ENCODE results near the gene MDFI.

The MDFI gene

DNA sequence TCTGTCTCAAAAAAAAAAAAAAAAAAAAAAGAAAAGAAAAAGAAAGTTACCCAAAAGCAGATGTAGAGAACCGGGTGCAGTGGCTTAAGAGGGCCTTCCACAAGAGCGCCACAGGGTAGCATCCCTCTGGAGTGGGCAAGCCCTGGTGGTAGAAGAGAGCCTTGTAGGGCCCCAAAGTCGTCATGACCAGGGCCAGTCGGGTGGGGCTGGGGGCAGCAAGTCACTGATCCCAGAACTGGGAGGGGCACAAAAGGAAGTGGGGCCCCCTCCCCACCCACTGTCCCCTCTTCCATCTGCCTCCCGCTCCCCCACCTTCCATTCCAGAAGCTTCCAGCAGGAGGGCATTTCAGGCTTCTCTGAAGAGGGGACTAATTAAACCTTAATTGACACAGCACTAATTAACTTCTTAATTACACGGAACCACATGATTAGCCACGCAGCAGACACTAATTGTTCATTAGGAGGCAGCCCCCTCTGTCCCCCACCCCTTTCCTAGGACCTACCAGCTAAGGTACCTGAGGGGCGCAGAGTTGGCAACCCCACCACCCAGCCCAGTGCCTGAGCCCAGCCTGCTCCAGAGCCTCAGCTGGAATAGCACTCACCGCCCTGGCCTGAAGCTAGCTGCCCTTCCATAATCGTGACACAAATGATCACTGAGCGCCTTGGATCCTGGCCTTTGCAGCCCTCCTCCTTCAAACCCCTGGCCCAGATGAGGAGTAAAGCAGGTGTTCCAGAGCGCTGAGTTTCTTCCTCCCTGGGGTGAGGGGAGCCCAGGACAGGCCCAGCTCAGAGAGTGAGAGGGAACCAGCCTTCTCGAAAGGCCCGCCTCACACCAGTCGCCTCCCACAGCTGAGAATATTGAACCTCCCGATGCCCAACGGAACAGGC lies 34.8 kb downstream of the MDFI start:
- no peak for DNase-seq (ENCODE audit: low read depth)

DNA sequence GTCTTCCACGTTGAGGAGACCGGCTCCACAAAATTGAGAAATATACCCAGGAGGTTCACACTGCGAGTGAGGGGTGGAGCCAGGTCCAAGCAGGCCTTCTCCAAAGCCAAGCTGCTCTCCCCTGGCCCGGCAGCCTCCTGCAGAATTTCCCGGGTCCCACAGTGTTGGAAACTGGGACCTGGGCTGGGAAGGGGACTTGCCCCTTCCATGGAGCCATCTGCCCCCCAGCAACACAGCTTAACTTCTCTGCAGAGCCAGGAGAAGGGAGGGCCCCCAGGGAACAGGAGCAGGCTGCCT lies 35.4 kb downstream of the MDFI start:
- DNase-seq (ENCODE audit: low read depth): no peak

DNA sequence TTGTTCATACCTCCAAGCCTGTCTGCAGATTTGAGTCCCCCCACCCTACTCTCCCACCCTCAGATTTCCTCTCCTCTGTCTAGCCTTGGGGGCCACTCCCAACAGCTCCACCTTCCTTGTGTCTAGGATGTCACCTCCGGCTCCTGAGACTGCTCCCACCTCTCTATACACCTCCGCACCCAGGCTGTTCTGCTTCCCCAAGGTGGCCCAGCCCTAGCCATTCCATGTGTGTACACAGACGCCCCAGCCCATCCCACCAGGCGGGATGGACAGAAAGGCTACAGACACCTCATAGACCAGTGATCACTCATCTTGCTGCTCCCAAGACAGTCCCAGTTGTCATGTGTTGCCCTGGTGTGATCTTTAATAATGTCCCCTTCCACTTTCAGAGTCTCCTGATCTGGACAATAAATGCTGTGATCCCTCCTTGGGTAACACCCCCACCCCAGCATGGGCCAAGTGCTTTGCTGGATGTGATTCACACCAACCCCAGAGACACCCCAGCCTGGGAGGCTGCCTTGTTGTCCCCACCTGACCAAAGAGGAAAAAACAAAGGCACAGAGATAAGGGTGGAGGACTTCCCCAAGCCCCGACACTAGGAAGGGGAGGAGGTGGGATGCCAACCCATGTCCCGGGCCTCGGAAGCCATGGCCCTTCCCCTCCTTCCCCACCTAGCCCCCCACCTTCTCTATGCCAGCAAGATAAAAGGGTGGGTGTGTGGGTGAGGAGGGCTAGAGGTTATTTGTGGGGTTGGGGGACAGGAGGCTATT lies 36.1 kb downstream of the MDFI start:
- no peak for DNase-seq (ENCODE audit: low read depth)

DNA sequence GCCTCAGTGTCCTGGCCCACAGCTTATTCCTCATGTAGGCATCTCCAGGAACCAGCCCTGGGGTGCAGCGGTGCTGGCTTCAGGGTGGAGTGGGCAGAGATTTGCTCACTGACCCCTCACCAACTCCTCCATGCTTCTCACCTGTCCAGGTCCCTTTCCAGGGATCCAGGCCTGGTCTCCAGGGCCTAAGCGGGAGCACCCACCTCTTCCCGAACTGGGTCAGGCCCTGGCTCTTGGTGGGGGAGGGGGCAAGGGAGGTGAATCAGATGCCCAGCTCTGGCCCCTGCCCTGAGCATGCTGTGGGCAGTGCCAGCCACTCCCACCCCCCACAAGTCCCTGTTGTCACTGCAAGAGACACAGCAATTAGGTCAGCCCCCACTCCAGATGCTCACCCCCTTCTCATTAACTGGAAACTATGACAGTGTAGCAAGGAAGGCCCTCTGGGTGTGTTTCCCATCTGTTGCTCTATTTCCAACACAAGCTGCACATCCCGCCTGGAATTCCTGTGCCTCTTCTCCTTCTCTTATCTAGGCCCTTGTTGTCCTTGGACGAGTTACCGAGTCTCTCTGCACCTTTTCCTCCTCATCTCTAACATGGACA lies 37.0 kb downstream of the MDFI start:
- no peak for DNase-seq (ENCODE audit: low read depth)

DNA sequence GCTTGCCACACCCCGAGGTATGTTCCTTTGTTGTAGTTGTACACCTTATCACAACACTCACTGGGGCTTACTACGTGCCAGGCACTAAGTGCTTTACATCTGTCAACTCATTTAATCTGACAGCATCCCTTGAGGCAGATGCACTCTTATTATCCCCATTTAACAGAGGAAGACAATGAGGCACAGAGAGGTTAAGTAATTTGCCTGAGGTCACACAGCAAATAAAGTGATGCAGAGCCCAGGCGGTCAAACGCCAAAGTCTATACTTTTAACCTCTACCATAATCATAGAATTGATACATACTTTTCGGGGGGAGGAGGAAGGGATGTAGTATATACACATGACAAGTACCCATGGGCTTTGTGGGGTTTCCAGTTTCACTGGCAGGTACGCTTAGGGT lies 37.7 kb downstream of the MDFI start:
- DNase-seq (ENCODE audit: low read depth): no peak

DNA sequence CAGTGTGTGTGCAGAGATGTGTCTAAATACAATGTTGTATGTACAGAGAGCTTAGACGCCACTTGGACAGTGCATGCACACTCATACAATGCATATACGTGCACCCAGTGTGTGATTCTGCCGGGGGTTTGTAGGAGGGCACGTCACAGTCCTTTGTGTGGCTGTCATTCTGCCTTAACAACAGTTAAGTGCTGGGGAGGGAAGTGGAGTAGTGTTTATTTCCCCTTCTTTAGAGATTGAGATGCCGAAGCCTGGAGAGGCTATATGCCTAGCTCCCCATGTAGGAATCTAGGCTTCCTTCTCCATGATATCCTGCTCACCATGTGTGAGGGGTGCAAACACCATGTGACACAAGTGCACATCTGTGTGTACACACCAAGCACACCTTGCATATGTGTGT lies 38.2 kb downstream of the MDFI start:
- no peak for DNase-seq (ENCODE audit: low read depth)

DNA sequence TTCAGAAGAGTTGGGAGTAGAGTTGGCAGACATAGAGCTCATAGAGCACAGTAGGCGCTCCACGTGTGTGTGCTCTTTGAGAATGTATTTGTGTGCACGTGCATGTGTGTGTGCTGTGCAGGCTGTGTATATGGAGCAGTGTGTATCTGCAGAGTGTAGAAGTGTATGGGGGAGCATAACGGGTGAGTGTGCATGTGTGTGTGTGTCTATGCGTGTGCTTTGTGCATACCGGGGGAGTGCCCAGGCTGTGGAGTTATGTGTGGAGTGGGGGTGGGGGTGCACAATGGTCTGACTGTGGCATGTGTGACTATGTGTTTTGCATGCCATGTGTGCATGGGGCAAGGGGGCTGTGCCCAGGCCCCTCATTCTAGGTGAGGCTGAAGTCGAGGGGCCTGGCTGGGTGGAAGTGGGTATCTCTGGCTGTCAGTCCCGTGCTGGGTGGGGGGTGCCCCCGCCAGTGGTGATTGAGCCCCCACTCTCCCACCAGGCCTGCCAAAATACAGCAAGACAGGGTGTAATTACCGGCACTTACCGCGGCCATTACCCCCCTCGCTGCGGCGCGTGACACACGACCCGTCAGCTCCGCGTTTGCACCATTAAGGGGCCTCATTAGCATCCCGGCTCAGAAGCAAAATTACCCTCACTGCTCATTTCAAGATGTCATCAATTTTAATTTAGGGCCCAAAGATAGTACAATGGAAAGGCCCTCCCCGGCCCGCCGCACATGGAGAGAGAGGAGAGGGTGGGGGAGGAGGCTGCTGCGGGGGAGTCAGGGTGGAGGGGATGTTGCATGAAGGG lies 39.1 kb downstream of the MDFI start:
- no peak for DNase-seq (ENCODE audit: low read depth)

DNA sequence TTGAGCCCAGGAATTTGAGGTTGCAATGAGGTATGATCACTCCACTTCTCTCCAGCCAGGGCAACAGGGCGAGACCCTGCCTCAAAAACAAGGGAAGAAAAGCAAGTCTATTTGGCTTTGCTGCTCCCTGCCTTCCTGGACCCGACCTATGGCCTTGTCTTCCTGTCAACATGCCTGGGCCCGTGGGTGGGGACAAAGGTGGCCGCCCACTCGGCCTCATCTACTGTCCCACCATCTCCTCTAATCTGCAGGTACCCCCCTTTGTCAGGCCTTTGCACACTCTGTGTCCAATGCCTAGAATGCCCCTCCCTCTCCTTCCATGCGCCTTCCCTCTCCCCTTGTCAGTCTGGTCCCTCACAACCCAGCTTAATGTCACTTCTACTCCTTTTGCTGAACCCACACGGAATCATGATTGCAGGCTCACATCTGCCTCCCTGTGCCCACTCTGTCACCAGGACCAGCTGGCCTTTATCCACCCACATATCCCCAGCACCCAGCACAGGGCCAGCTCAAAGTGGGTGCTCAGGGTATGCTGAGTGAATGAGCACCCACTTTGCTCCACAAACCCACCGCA lies 40.3 kb downstream of the MDFI start:
- no peak for DNase-seq (ENCODE audit: low read depth)

DNA sequence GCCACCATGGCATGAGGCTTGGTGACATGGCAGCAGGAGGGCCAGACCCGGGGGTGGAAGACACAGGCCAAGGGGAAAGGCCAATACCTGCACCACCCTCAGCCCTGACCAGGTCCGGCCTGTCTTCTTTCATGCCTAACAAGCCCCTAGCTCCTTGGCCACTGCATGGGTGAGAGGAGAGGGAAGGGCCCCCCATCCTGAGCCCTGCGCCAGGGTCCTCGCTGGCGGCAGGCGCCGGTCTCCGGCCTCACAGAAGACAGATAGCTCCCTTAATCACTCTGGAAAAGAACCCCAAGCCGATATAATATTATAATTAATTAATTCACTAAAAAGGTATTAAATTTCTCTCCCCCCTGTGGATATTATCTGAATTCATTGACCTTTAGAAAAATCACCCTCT lies 41.4 kb downstream of the MDFI start:
- DNase-seq (ENCODE audit: low read depth): no peak

DNA sequence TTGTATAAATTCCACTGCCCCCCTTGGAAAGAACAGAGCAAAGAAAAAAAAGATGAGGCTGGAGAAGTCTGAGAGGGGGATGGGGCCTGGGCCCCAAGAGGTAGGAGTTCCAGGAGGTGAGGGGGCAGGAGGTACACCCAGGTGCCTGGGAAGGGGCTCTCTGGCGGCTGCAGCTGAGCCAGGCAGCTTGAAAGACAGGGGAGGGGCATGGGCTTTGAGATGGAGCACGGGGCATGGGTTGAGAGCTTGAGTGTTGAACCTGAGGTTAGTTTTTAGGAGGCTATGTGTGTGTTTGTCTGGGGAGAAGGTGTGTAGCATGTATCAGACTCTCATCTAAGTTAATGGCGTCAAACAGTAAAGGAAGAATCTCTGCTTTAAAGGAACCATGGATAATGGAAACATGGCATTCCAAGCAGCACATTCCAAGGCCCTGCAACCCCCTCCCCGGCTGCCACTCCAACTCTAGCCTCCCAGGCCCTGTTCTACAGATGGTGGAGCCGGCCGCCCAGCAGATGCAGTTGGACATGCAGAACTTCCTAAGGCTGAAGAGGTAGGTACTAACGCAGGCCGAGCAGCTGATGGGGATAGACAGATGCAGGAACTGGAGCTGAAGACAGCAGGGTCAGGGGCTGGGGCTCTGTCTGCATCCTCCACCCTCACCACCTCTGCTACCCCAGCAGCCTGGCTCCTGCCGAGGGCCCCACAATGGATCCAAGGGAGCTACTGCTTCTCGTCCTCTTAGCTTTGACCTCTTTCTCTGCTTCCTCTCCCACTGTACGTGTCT lies 42.1 kb downstream of the MDFI start:
- no peak for DNase-seq (ENCODE audit: low read depth)

DNA sequence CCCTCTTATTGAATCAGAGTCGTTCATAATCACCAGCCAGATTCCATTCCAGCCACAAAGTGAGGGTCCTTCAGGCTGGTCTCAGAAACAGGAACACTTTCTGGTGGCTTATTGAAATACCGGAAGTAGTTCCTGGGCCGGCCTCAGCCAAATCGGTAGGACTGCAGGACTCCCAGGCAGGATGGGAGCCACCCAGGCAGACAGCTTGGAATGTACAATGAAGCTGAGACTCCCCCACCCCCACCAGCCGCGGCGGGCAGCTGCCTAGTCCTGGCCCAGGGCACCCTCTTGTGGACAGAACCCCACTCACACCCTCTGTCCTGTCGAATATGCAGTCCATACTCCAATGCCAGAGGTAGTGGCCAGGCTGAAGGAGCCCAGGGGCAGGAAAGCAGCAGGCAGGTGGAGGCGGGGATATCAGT lies 43.8 kb downstream of the MDFI start:
- peak; percentile 60 for DNase-seq (ENCODE audit: low read depth)

DNA sequence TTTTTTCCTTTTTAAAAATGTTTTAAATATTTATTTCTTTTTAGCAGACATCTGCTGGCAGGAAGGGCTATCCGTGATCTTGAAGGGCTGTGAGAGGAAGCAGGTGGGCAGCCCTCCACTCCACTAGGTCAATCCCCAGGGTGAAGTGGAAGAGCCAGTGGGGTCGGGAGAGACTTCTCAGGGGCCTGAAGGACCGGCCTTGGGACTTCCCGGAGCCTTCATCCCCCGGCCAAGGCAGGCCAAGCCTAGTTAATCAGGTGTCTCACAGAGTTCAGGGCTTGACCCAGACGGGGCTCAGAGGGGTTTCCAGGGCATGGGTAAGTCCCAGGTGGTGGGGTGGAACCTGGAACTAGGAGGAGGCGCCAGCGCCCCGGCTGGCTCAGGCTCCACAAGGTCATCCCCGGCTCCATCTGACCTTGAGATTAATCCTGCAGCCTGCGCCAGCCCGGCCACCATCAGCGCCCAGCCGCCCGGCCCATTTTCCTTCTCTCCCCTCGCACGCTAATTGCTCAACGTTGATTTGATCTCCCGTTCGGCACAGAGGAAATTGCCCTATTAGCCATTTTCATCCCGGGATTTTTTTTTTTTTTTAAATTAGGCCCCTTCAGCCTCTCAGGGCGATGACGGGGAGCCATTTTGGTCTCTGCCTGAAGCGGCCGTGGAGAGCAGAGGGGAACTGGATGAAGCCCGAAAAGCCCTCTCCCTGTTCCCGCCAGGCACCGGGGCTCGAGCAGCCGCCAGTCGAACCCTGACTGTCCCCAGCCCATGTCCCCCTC lies 44.4 kb downstream of the MDFI start:
- DNase-seq (ENCODE audit: low read depth): no peak

DNA sequence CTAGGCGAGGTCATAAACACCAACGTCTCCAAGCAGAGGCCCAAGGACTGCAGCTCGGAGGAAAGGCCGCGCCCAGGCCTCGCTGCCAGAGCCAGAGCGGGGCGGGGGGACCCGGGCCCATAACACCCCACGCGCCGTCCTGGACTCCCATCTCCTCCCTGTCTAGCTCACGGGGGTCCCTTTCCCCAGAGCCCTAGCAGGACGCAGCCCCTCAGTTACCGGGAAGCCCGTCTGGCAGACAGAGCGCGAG lies 44.9 kb downstream of the MDFI start:
- DNase-seq (ENCODE audit: low read depth): no peak

DNA sequence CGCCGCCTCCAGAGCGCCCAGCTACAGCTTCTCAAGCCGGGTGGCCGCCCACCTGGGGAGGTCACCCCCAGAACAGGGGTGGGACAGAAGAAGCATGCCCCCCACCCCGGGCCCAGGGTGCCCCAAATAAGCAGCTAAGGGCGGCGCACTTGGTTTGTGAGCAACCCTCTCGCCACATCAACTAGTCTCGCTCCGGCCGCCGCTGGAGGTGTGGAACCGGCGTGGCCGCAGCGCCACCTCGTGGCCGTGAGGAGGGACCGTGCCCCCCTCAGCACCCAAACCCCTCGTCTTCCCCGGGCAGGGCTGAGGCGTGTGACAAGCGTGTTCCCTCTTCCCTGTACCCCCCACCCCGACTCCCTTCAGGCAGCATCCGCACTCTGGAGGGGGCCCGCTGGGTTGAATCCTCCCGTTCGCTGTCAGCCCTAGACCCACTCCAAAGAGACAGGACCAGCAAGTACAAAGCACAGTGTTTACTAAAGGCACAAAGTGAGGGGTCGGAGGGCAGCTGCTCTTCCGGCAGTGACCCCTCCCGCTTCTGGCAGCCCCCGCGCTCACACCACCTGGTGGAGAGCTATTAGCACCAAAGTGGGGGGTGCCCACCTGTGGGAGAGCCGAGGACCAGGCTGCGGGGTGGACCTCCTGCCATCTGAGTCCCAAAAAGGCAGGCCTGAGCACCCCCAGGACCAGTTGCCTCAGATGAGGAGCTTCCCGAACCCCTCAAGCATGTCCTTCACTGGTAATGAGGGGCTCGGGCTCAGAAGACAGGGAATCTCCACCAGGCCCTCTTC lies 45.4 kb downstream of the MDFI start:
- peak; percentile 72 for DNase-seq (ENCODE audit: low read depth)

DNA sequence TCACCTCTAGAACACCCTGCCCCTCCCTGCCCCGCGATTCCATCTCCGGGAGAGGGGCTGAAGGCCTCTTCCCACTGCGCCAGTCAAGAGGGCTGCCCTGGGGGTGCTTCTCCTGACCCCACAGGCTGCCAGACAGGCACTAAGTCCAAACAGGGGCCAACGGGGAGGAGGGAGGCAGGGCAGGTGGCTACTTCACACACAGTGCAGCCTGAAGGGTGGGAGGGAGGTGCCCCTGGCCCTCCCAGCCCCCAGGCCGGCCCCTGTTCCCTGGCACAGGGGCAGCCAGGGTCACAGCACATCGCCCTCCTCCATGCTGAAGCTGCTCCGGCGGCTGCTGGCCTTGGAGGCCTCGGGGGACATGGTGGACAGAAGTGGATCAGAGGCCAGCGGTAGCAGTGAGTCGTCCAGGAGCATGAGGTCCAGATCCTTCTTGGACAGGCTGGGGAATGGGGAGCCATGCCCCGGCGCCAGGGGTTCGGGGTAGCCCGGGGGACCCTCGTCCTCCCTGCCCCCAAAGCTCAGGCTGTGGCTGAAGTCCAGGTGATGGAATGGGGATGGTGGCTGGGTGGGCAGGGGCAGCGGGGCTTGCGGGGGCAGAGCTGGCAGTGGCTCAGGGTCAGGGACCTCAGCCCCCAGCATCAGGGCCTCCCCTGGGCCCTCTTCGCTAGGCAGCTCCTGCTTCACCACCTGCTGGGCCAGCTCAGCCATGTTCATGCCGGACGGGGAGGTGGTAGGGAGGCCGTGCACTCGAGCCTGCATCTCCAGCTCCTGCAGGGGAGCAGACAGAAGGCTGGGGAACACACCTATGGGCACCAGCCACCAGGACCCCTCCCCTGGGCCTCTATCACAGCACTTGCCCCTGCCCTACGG lies 46.3 kb downstream of the MDFI start:
- DNase-seq (ENCODE audit: low read depth): no peak

DNA sequence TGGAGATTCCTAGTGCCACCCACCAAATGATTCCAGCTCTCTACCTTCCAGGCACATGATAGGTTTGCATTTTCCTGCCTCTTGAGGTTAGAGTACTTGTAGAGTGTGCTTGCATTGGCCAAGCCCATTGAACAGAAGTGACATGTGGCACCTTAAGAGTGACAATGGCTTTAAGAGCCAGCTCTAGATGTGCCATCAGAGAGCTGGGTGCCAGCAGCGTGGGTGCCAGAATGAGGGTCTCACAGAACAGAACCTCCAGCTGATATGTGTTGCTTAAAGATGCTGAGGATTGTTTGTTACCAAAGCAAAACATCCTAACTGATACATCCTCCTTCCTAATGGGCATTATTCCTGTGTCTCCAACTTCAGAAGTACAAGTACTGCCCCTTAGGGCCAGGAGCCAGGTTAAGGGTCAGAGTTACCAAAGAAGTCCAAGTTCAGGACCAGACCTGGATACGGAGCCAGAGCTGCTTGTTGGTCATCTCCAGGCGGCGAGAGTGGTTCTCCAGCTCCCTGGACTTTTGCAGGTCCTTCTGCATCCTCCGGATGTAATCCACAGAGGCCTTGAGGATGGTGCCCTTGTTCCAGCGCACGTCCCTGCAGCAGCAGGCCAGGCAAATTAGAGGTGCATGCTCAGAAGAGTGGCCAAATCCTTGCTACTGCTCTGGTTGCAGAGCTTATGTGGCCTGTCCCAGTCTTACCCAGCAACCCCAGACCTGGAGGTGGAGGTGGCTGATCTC lies 47.5 kb downstream of the MDFI start:
- no peak for DNase-seq (ENCODE audit: low read depth)

DNA sequence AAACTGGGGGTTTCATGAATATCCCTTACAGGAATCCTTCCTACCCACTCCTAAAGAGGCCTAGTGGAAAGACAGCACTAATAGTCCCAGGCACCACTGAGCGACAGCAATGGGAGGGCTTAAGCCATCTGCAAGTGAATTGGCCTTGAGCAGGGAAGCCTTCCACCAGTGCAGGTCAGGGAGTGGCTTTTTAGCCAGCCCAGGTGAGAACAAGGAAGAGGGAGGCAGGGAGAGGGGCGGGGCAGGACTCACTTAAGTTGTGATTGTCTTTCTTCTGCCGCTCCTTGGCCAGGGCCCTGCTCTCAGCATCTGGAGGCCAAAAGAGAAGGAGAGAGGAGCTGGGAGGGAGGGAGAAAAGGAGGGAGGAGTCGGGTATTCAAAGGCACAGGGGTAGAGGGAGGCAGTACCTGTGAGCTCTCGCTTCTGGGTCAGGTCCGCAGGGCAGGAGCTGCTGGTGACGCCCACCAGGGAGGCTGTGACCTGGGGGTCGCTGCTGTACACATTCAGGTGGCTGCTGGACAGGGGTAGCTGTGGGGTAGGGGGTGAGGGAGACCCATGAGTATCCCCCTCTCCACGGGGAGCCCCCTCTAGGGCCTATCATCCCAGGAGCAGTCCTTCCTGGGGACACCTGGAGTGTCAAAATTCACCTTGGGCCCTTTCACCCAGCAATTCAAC lies 49.4 kb downstream of the MDFI start:
- no peak for DNase-seq (ENCODE audit: low read depth)

Data from activated T-cell treated with anti-CD3 and anti-CD28 coated beads for 24 hours (primary cell).